Measurements from ENCODE around the gene MGA.
A peak's percentile ranks its signal among the peaks of the same experiment; 100 is the strongest.
"Not testable (repeated sequence)": the region's sequence is repeated elsewhere in the genome, so short reads cannot be mapped to it uniquely, and the experiment has no call there.

Gene MGA

GRCh38 chr15:41728061-41728460 lies 67.9 kb downstream of the MGA start:
- DNase-seq = not testable (repeated sequence)

GRCh38 chr15:41730543-41730942 lies 70.3 kb downstream of the MGA start:
- no peak for DNase-seq

GRCh38 chr15:41732483-41732882 lies 72.3 kb downstream of the MGA start:
- DNase-seq = no peak

- DNase-seq = no peak
These were observed 73.9 kb downstream of the MGA start for GRCh38 chr15:41734079-41734478.

- no peak for DNase-seq
These were observed 74.8 kb downstream of the MGA start for GRCh38 chr15:41735046-41735445.

- DNase-seq = not testable (repeated sequence)
These were observed 75.3 kb downstream of the MGA start for GRCh38 chr15:41735492-41735891.

- no peak for DNase-seq
These were observed 86.6 kb downstream of the MGA start for GRCh38 chr15:41746802-41747201.

GRCh38 chr15:41756198-41756597 lies 96.0 kb downstream of the MGA start:
- no peak for DNase-seq

GRCh38 chr15:41772720-41773331 lies 112.6 kb downstream of the MGA start:
- peak; percentile 43 for DNase-seq

- no peak for DNase-seq
These were observed 113.1 kb downstream of the MGA start for GRCh38 chr15:41773332-41773728.

- DNase-seq = no peak
These were observed 113.5 kb downstream of the MGA start for GRCh38 chr15:41773729-41774061.

GRCh38 chr15:41774062-41774881 lies 114.1 kb downstream of the MGA start, which contains the start of gene MAPKBP1:
Gene MAPKBP1 (plus strand): TSS chr15:41774484. CDS start chr15:41775276, 792 bp downstream.
- peak; percentile 98 for DNase-seq

- DNase-seq = peak; percentile 7
These were observed 114.7 kb downstream of the MGA start for GRCh38 chr15:41774882-41775417.

GRCh38 chr15:41775651-41776050 lies 115.4 kb downstream of the MGA start:
- no peak for DNase-seq

GRCh38 chr15:41777421-41777973 lies 117.3 kb downstream of the MGA start:
- DNase-seq = no peak

GRCh38 chr15:41778521-41778920 lies 118.3 kb downstream of the MGA start:
- no peak for DNase-seq

- no peak for DNase-seq
These were observed 119.5 kb downstream of the MGA start for GRCh38 chr15:41779662-41780157.

- DNase-seq = no peak
These were observed 120.1 kb downstream of the MGA start for GRCh38 chr15:41780266-41780665.

- no peak for DNase-seq
These were observed 120.5 kb downstream of the MGA start for GRCh38 chr15:41780727-41781126.

- no peak for DNase-seq
These were observed 122.4 kb downstream of the MGA start for GRCh38 chr15:41782371-41783282.

GRCh38 chr15:41783296-41783695 lies 123.1 kb downstream of the MGA start:
- no peak for DNase-seq

- DNase-seq = no peak
These were observed 128.1 kb downstream of the MGA start for GRCh38 chr15:41788262-41788661.

- DNase-seq = no peak
These were observed 129.0 kb downstream of the MGA start for GRCh38 chr15:41789236-41789635.

Data from activated effector memory CD4-positive, alpha-beta T cell treated with Interleukin-2 at 50 U/mL for 16 hours (primary cell).